Measurements from ENCODE around the gene APOL5. TPM values are rescaled to one million over a fixed set of nuclear protein-coding genes. Genes with fewer than 3 reads are reported as not detected.

The APOL5 gene
- polyA plus RNA-seq, 1 of the 3 experiments (the other 2 are of a cell fraction), result not detected

DNA sequence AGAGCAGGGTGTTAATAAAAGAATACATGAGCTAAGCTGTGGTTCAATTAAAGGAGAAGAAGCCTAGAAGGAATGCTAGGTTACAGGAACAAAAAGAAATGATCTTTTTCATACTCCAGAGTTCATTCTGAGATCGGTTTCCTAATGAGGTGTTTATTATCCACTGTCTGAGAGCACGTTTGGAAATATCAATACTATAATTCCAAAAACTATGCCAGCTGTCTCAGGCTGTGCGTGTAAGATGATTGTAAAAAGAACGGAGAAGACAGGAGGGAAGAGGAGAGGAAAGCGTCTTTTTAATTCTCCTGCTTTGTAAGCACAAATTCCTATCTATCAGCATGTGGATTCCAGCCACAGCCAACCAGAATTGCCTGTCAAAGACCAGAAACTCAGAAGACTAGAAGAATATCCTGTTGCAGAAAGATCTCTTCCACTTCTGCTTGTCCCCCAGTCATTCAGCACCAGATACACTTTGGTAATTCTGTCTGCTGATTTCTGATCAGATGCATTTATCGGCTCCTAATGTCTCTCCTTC, 25.7 kb downstream of the APOL5 start:
- Histone ChIP-seq H3K79me2 (ENCODE audit: insufficient read depth) (peaks cover 27% of the 10 kb centered on the region), H3K27me3 (ENCODE audit: insufficient read depth) (no peaks in the 10 kb centered on the region), H3K4me3 (ENCODE audit: low read depth in 2 of 2, low read length in 1 of 2) (no peak overlapping the region), H3F3A (replicated peaks; ENCODE audit: insufficient read depth) (peaks cover 57% of the 10 kb centered on the region), H3K36me3 (replicated peaks in 1 of 2; ENCODE audit: control insufficient read depth in 1 of 2, insufficient read depth in 2 of 2, low read length in 1 of 2) (peaks cover 50 to 70% of the 10 kb centered on the region in 2 experiments), H3K4me1 (ENCODE audit: control insufficient read depth in 1 of 2, insufficient read depth in 2 of 2, low read depth in 1 of 2, low read length in 1 of 2) (peaks cover 37 to 49% of the 10 kb centered on the region in 2 experiments), H3K27ac (ENCODE audit: low read depth in 2 of 2, low read length in 1 of 2) (peak overlapping the region; percentile 69 to 86; a peak in 3 of 4 replicates), H4K20me1 (ENCODE audit: insufficient read depth) (peaks cover 8% of the 10 kb centered on the region; the same call in 1 of the 2 replicates), H3K9me3 (no peaks in the 10 kb centered on the region), H3K9ac (peak overlapping the region; percentile 50; the same call in 1 of the 2 replicates), H3K9me2 (no peaks in the 10 kb centered on the region), H3K4me2 (peak overlapping the region; percentile 62; the same call in 1 of the 2 replicates), H2AFZ (ENCODE audit: low read depth) (no peak overlapping the region)
- 88% methylated on average over 6 of the region's 6 CpGs for WGBS (ENCODE audit: low lambda C conversion rate)
- no peak for DNase-seq
- CTCF ChIA-PET, result interaction anchor here (1.0 to 2.0 kb wide), 2 partner anchors 8 to 112 kb away, joined by 3 to 6 read pairs; no protein-coding TSS in a partner anchor
- TF ChIP-seq, protein P1, sequence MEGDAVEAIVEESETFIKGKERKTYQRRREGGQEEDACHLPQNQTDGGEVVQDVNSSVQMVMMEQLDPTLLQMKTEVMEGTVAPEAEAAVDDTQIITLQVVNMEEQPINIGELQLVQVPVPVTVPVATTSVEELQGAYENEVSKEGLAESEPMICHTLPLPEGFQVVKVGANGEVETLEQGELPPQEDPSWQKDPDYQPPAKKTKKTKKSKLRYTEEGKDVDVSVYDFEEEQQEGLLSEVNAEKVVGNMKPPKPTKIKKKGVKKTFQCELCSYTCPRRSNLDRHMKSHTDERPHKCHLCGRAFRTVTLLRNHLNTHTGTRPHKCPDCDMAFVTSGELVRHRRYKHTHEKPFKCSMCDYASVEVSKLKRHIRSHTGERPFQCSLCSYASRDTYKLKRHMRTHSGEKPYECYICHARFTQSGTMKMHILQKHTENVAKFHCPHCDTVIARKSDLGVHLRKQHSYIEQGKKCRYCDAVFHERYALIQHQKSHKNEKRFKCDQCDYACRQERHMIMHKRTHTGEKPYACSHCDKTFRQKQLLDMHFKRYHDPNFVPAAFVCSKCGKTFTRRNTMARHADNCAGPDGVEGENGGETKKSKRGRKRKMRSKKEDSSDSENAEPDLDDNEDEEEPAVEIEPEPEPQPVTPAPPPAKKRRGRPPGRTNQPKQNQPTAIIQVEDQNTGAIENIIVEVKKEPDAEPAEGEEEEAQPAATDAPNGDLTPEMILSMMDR (IDR thresholded peaks at IDR 0.05), result no peak
- TF ChIP-seq RXRA (IDR thresholded peaks at IDR 0.05; ENCODE audit: borderline replicate concordance, low read depth) (no peak), FOXJ3 (CRISPR knock-in tag; IDR thresholded peaks at IDR 0.05) (no peak), FOXM1 (IDR thresholded peaks at IDR 0.05; ENCODE audit: low read depth) (no peak), RCOR1 (IDR thresholded peaks at IDR 0.05; ENCODE audit: low read length) (no peak)
- TF ChIP-seq, protein P2, sequence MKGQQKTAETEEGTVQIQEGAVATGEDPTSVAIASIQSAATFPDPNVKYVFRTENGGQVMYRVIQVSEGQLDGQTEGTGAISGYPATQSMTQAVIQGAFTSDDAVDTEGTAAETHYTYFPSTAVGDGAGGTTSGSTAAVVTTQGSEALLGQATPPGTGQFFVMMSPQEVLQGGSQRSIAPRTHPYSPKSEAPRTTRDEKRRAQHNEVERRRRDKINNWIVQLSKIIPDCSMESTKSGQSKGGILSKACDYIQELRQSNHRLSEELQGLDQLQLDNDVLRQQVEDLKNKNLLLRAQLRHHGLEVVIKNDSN (IDR thresholded peaks at IDR 0.05; ENCODE audit: borderline replicate concordance, low read depth), result no peak
- POLR2A ChIA-PET, result no interaction called here

DNA sequence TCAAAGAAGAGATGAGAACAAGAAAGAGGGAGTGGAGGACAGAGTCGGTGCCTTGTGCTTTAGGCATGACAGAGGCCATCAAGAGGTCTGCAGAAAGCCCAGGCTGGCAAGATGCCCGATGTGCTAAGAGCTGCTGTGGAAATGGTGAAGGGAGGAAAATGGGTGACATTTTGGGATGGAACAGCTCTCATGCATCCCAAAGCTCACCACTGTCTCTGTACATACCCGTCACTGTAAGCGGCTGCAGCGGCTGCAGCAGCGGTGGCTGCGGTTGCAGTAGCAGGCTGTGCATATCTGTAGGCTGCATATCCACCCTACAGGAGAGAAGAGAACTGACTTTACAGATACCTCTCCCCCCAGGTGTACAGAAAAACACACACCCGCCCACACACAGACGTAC, 28.6 kb downstream of the APOL5 start:
- peaks cover 39 to 62% of the 10 kb centered on the region in 2 experiments for H3K36me3 ChIP-seq (replicated peaks in 1 of 2; ENCODE audit: control insufficient read depth in 1 of 2, insufficient read depth in 2 of 2, low read length in 1 of 2)
- TF ChIP-seq EP300 (IDR thresholded peaks at IDR 0.05; ENCODE audit: borderline replicate concordance in 1 of 2, low read depth in 1 of 2, low read length in 1 of 2) (no peak), GATA2 (CRISPR knock-in tag; IDR thresholded peaks at IDR 0.05) (no peak), EZH2phosphoT487 (IDR thresholded peaks at IDR 0.05; ENCODE audit: borderline replicate concordance, low read depth) (no peak), RCOR1 (IDR thresholded peaks at IDR 0.05; ENCODE audit: low read length) (no peak), FOSL2 (IDR thresholded peaks at IDR 0.05; ENCODE audit: borderline replicate concordance, low read depth) (no peak), RFX5 (IDR thresholded peaks at IDR 0.05; ENCODE audit: low read length) (no peak), GABPA (IDR thresholded peaks at IDR 0.05; ENCODE audit: low read depth) (no peak), MXI1 (IDR thresholded peaks at IDR 0.05; ENCODE audit: low read depth, low read length) (no peak), SMC3 (IDR thresholded peaks at IDR 0.05; ENCODE audit: low read depth, low read length) (no peak), RXRA (IDR thresholded peaks at IDR 0.05; ENCODE audit: borderline replicate concordance, low read depth) (no peak), MEF2A (IDR thresholded peaks at IDR 0.05; ENCODE audit: borderline replicate concordance, low read depth) (no peak), TCF12 (IDR thresholded peaks at IDR 0.05) (no peak)
- TF ChIP-seq, protein P2 (IDR thresholded peaks at IDR 0.05; ENCODE audit: borderline replicate concordance, low read depth), result no peak
- TF ChIP-seq, protein P3, sequence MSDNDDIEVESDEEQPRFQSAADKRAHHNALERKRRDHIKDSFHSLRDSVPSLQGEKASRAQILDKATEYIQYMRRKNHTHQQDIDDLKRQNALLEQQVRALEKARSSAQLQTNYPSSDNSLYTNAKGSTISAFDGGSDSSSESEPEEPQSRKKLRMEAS (IDR thresholded peaks at IDR 0.05; ENCODE audit: low read depth), result no peak
- TF ChIP-seq, protein P1 (IDR thresholded peaks at IDR 0.05), result no peak
- no peaks in the 10 kb centered on the region for H3K9me2 ChIP-seq
- no peak for DNase-seq
- peaks cover 55% of the 10 kb centered on the region for H3F3A ChIP-seq (replicated peaks; ENCODE audit: insufficient read depth)
- POLR2A ChIA-PET, result interaction anchor here (0.6 kb wide), 1 partner anchor 29 kb away, joined by 3 read pairs; the partner anchor contains the start of gene APOL5
- H3K4me1 ChIP-seq (ENCODE audit: control insufficient read depth in 1 of 2, insufficient read depth in 2 of 2, low read depth in 1 of 2, low read length in 1 of 2), result peaks cover 44% of the 10 kb centered on the region in 2 experiments
- H2AFZ ChIP-seq (ENCODE audit: low read depth), result no peak overlapping the region
- no peak overlapping the region for H3K27ac ChIP-seq (ENCODE audit: low read depth in 2 of 2, low read length in 1 of 2)
- H3K9me3 ChIP-seq, result no peaks in the 10 kb centered on the region
- no peaks in the 10 kb centered on the region for H3K27me3 ChIP-seq (ENCODE audit: insufficient read depth)
- 81% methylated on average over 5 of the region's 9 CpGs for WGBS (ENCODE audit: low lambda C conversion rate)
- H3K79me2 ChIP-seq (ENCODE audit: insufficient read depth), result peaks cover 16% of the 10 kb centered on the region
- H4K20me1 ChIP-seq (ENCODE audit: insufficient read depth), result peaks cover 8% of the 10 kb centered on the region; the same call in 1 of the 2 replicates
- H3K4me3 ChIP-seq (ENCODE audit: low read depth in 2 of 2, low read length in 1 of 2), result no peak overlapping the region
- no peak overlapping the region for H3K9ac ChIP-seq
- no peak overlapping the region for H3K4me2 ChIP-seq
- CTCF ChIA-PET, result interaction anchor here (0.8 kb wide), 1 partner anchor 95 kb away, joined by 4 read pairs; no protein-coding TSS in a partner anchor
